HG03571 (cell line): ENCODE data around the gene SYTL4.
A peak's percentile ranks its signal among the peaks of the same experiment; 100 is the strongest.

ENCODE experiments used
- ATAC-seq: cut with Tn5 transposase; IDR thresholded peaks from one replicate; pipeline ENCODE4 v1.9.1; 2021; ENCODE audit not compliant: unreplicated experiment

The SYTL4 gene

DNA sequence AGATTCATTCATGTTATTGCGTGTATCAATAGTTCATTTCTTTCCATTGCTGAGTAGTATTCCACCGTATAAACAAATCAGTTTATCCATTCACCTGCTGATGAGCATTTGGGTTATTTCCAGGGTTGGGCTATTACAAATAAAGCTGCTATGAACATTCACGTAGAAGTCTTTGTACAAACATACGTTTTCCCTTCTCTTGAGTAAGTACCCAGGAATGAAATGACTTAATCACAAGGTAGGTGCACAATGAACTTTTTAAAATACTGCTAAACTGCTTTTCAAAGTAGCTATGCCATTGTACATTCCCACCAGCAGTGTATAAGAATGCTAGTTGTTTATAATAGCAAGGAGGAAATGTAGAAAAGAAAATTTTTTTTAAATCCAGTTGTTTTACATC lies 35.9 kb downstream of the SYTL4 start:
- ATAC-seq = no peak

- ATAC-seq = no peak
Measured at GRCh38 chrX:100695302-100695701, 36.6 kb downstream of the SYTL4 start.

- peak; percentile 79 for ATAC-seq
Measured at GRCh38 chrX:100687546-100687945, 44.4 kb downstream of the SYTL4 start.

DNA sequence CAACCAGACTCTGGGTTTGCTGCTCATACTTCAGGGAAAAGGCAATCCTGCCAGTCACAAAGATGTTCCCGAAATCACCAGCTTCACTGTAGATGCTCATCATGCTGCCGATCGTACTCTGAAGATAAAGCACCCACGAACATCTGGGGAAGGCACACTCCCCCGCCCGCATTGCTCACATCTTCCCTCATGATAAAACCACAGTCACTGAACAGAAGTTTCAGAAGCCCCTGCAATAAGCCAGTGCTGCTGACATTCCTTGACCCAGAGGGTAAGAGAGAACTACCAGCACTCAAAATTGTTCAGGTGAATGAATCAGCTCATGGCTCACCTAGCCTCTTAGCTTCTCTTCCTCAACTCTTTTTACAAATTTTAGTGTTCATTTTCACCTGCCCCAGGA lies 44.8 kb downstream of the SYTL4 start:
- ATAC-seq = peak; percentile 32

DNA sequence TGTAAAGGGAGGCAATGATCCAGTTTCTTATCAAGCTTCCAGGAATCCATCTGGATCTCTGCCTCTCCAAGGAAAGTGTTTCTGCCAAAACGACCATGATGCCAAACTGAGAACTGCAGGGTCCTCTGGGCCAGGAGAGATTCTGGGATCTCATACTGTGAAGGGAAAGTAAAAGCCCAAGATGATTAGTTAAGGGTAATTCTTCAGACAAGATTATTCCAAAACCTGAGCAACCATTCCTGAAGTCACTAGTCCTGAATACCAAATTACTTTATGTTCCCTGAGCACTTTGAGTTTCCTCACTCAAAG lies 46.0 kb downstream of the SYTL4 start:
- no peak for ATAC-seq

GRCh38 chrX:100685284-100685996 lies 46.5 kb downstream of the SYTL4 start:
- no peak for ATAC-seq

DNA sequence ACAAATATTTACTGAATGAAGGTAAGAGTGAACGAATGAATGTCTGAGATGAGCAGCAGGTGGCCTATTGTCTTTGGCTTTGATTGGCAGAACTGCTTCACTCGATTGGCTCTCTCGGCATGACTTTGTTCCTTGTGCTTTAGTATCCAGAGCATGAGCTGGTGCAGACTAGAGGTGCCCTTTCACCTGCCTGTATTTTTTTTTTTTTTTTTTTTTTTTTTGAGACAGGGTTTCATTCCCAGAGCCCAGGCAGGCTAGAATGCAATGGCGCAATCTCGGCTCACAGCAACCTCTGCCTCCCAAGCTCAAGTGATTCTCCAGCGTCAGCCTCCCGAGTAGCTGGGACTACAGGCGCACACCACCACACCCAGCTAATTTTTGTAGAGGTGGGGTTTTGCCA lies 49.0 kb downstream of the SYTL4 start:
- ATAC-seq = no peak

GRCh38 chrX:100681599-100681998 lies 50.3 kb downstream of the SYTL4 start:
- ATAC-seq = no peak

- ATAC-seq = no peak
Measured at GRCh38 chrX:100680756-100681155, 51.2 kb downstream of the SYTL4 start.

DNA sequence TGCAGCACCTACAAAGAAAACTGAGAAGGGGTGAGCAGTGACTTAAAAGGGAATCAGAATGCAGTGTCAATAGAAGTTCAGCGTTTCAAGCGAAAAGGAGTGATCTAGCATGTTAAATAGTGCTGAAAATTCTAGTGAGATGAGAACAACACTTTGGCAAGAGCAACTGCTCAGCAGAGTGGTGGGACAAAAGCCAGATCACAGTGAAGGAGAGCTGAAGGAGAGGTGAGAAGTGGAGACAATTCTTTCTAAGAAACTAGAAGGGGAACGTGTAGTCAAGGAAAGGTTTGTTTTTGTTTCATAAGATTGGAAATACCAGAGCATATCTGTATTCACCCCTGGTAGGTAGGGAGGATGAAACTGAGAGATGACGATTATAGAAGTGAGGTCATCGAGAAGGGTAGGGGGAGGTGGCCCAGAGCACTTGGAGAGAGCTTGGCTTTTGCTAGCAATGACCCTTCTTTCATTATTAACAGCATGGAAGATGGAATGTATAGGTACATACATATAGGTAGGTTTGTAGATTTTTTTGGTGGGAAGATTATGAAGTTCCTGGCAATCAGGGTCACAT lies 54.2 kb downstream of the SYTL4 start:
- no peak for ATAC-seq

DNA sequence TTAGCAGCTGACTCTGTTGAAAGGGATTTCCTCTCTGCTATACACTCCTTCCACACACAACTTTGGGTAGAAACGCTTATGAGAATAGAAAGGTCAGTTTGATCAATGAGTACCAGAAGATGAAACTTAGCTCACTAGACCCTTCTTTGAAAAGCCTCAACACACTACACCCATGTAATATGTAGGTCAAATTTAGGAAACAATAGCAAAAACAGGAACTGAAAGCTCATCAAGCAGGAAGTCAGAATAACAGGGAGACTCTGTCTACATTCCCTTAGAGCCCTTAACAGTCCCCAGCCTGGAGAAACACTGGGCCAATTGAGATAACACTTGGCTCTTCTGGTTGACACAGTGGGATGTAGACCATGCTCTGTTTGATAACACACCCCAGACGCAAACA lies 57.2 kb downstream of the SYTL4 start:
- ATAC-seq = peak; percentile 55

DNA sequence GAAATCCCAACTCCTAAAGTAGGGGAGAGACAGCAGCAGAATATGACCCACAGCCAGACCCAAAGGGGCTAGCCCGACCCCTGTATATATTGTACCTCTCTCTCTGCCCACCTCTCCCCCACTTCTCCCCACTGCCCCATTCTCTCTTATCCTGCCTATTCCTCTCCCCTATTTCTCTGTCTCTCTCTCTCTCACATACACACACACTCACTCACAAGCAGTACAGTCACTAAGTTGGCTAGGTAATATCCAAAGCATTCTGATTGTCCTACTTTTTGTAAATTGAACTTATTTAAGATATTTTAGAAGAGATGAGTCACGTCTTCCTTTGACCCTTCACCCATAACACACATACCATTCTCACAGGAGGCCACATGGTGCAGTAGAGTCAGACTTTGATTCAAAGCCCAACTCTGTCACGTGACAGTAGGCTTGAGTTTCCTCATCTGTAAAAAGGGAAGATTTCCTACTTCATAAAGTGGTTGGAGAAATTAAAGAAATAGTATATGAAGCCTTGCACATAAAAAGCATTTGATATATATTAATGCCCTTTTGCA lies 58.4 kb downstream of the SYTL4 start:
- ATAC-seq = no peak

DNA sequence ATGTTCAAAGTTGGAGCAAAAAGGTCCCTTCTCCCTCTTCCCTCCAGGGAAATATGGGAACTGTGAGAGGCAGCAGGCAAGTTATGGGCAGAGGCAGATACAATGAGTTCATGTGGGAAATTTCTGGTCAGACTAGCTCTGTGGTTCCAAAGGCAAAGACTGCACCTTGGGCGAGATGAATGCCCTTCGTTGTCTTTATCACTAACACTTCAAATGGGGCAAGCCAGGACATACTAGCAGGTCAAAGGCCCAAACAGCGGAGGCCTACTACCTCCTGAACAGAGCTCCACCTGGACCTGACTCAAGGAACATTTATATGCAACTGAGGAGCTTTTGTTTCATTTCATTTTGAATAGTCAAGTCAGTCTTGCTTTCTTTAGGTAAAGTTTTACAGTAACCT lies 59.0 kb downstream of the SYTL4 start:
- ATAC-seq = no peak

- ATAC-seq = no peak
Measured at GRCh38 chrX:100663642-100664041, 68.3 kb downstream of the SYTL4 start.

- no peak for ATAC-seq
Measured at GRCh38 chrX:100662796-100663195, 69.1 kb downstream of the SYTL4 start.

DNA sequence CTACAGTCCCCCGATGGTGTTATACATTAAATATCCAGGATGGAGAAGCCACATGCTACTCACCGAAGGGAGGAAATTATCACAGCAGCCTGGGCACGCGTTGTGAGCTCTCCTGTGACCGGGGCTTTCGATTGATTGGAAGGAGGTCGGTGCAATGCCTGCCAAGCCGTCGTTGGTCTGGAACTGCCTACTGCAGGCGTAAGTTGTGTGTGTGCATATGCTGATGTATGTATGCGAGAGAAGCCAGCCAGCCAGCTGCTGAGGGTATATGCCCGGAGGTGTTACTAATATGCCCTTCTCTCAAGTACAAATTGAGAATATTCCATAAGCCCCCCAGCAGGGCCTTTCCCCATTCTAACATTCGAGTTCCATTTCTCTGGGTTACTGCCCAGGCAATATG lies 69.8 kb downstream of the SYTL4 start:
- ATAC-seq = no peak

DNA sequence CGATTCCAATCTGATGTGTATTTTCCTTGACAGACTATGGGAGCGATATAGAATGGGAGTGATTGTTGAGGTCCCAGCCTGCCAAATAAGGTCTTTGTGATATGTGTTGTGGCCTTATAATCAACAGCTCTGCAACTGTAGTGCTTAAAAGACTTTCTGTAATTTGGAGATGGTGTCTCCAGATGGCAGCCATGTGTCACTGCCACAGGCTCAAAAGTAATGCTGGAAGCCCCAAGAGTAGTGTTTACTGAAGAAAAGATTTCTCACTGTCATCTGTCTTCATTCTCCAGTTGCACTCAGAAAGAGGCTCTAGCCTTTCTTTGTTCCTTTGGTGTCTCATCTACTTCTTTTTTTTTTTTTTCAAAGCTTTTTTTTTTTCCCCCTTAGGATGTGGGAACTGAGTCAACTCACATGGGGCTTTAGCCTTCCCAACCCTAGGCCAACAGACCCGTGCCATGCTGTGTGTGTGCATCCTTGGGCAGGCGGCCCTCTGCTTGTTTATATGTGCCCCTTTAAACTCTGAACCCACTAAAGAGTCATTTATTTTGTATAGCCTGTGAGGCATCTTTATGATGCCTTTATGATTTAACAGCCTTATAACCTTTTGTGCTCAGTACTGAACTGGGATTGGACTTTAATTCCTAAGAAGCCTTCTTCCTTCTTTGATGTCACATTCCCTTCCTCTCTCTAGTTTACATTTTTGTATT lies 72.3 kb downstream of the SYTL4 start:
- no peak for ATAC-seq

DNA sequence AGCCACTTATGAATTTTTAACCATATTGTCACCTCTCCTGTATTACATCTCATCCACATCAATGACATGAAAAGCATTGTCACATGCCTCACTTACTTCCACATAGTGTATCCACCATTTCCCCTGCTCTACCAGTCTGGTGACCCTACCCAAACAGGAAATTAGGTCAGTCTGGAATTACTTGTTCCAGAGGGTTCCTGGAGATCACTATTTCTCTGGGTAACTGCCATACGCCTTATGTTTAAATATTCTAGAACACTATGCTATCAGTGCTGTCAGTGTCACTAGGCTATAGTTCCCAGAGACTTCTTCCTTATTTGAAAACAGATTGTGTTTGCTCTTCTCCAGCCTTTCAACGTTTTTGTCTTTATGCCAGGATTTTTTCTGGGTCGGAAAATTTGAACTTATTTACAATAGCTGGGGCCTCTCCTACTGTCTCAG lies 73.0 kb downstream of the SYTL4 start:
- no peak for ATAC-seq

- no peak for ATAC-seq
Measured at GRCh38 chrX:100654261-100654660, 77.7 kb downstream of the SYTL4 start.

DNA sequence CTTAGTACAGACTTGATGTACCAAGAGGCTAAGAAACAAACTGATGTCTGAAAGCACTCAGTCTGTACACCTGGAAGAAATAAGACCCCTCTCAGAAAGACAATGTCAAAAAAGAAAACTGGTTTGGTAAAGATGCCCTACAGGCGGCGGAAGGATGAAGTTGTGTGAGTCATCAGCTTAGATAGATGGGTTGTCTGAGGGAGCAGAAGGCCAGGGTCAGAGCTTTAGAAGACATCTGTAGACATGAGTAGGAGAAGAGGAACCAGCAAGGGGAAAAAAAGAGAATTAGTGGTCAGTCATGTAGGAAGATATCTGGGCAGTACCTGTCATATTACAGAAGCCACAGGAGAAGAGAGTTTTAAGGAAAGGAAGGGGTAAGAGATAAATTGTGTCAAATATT lies 79.7 kb downstream of the SYTL4 start:
- ATAC-seq = no peak

GRCh38 chrX:100650841-100651240 lies 81.1 kb downstream of the SYTL4 start:
- ATAC-seq = no peak
